Activated CD4-positive, alpha-beta T cell treated with anti-CD3 and anti-CD28 coated beads for 24 hours (primary cell): Measurements from ENCODE around the gene OR5P2.
"Not testable (repeated sequence)": the region's sequence is repeated elsewhere in the genome, so short reads cannot be mapped to it uniquely, and the experiment has no call there.

Source experiments
- DNase-seq, 2 donors: peaks; one replicate each; pipeline ENCODE4 v3.0.0-alpha.2; 2020; ENCODE audit warnings: low read depth in 2 of 2

OR5P2 gene, protein sequence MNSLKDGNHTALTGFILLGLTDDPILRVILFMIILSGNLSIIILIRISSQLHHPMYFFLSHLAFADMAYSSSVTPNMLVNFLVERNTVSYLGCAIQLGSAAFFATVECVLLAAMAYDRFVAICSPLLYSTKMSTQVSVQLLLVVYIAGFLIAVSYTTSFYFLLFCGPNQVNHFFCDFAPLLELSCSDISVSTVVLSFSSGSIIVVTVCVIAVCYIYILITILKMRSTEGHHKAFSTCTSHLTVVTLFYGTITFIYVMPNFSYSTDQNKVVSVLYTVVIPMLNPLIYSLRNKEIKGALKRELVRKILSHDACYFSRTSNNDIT

DNA sequence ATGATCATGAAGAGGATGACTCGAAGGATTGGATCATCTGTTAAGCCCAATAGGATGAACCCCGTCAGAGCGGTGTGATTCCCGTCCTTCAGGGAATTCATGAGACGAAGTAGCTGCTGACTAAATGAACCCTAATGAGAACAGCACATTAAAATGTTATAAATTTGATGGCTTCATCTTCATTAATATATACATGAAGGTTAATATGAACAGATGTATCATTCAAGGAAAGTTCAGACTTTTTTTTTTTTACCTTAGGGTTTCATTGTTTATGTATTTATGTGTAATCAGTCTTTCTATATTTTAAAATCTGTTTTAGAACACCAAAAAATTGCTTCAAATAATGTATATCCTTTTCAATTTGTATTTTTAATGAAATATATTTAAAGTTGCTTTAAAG is at the start of gene OR5P2:
Gene OR5P2 (minus strand): TSS at position 101 of the 400 bp plus-strand sequence. CDS start 0 bp downstream, at position 101.
- DNase-seq = no peak

DNA sequence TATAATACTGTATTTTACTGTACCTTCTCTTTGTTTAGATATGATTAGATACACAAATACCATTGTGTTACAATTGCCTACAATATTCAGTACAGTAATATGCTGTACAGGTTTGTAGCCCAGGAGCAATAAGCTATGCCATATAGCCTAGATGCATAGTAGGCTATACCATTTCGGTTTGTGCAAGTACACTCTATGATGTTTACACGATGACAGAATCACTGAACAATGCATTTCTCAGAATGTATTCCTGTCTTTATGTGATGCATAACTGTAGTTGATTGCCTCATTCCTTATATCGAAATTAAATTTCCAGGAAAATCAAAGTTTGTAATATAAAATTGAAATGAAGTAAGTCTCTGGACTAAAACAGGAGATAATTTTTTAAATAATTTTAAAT is 49.3 kb upstream of the OR5P2 start:
- no peak for DNase-seq

DNA sequence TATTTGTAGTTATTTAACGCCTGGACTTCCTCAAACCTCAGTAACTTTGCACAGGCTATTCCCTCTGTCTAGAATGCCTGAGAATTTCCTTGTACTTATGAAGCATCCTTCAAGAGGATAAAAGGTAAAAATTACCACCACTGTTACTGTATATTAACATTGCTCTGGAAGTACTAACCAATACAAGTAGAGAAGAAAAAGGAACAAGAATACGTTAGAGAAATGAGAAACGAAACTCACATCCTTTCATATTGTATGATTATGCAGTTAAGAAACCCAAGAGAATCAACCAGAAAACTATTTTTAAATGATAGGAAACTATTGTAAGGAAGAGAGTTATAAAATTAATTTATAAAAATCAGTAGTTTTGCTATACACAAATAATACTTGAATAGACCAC is 48.2 kb upstream of the OR5P2 start:
- no peak for DNase-seq

DNA sequence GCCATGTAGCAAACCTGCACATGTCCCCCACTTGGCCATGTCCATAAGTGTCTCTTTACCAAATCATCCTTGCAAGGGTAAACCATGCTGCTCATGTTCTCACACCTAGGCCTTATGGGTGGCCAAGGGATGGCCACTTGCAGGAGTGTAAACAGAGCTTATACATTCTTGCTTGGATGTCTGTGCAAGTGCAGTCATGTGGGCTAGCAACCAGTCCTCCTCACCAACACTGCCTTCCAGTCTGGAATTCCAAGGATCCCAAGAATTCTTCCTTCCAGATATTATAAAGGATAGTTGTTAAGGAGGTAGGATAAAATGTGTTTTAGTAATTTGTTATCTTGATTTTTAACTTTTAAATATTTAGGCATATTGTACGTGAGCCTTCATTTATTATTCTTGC is 47.8 kb upstream of the OR5P2 start:
- DNase-seq = no peak

DNA sequence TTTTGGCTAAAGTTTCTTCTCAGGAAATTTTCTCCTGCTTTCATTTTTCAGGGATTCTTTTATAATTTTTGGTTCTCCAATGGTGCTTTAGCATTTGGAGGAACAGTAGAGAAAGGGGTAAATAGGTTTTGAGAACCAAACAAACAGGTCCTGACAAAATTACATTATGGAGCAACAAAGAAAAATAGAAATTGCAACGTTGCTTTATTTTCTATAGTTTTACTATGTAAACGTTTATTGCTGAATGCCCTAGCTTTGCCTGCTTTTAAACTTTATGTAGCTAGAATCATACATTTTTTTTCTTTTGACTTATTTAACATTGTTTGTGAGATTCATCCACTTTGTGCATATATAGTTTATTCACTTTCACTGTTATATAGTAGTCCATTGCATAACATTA is 43.8 kb upstream of the OR5P2 start:
- DNase-seq = no peak

DNA sequence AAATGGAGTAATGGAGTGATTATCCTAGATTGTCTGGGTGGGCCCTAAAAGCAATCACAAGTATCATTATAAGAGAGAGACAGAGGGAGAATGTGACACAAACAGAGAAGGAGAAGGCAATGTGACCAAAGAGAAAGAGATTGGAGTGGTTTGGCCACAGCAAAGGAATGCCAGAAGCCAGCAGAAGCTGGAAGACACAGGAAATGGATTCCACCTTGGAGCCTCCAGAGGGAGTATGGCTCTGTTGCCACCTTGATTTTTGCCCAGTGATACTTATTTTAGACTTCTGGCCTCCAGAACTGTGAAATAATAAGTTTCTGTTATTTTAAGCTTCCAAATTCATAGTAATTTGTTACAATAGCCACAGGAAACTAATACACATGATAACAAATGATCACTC is 36.8 kb upstream of the OR5P2 start:
- DNase-seq = no peak

DNA sequence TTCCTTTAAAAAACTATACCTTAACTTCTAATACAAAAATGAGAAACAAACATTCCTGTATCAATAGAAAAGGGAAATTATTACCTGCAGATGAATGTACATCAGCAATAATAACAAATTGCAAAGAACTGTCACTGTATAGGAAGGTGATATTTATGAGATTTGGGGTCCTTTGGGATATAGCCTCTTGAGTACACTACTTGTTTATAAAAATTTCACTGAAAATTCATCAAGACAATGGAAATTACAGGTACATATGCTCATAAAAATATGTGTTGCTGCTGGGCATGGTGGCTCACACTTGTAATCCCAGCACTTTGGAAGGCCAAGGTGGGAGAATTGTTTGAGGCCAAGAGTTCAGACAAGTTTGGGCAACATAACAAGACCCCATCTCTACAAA is 34.0 kb upstream of the OR5P2 start, which contains the start of gene OR5P3:
Gene OR5P3 (minus strand): TSS at position 101 of the 400 bp plus-strand sequence.
- no peak for DNase-seq

DNA sequence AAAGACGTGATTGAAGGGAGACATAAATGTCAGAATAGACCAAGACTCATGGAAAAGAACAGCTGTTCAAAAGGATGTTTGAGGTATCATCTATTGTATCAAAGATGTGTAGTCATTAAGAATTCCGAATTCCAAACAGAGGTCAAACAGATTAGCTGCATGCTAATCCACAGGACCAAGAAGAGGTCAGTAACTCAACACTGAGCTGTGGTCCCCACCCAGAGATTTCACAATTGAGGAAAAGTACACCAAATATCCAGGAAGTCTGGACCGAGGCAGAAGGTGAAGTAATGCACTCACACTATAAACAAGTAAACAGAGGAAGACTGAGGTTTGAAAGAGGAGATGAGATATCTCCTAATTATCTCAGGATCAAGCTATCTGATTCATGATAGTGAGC is 29.6 kb upstream of the OR5P2 start:
- no peak for DNase-seq

DNA sequence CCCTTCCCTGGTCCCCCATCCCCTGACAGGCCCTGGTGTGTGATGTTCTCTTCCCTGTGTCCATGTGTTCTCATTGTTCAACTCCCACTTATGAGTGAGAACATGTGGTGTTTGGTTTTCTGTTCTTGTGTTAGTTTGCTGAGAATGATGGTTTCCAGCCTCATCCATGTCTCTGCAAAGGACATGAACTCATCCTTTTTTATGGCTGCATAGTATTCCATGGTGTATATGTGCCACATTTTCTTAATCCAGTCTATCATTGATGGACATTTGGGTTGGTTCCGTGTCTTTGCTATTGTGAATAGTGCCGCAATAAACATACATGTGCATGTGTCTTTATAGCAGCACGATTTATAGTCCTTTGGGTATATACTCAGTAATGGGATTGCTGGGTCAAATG is 23.7 kb upstream of the OR5P2 start:
- DNase-seq = not testable (repeated sequence)

DNA sequence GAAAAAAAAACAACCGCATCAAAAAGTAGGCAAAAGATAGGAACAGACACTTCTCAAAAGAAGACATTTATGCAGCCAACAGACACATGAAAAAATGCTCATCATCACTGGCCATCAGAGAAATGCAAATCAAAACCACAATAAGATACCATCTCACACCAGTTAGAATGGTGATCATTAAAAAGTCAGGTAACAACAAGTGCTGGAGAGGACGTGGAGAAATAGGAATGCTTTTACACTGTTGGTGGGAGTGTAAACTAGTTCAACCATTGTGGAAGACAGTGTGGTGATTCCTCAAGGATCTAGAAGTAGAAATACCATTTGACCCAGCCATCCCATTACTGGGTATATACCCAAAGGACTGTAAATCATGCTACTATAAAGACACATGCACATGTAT is 18.2 kb upstream of the OR5P2 start:
- DNase-seq = not testable (repeated sequence)

DNA sequence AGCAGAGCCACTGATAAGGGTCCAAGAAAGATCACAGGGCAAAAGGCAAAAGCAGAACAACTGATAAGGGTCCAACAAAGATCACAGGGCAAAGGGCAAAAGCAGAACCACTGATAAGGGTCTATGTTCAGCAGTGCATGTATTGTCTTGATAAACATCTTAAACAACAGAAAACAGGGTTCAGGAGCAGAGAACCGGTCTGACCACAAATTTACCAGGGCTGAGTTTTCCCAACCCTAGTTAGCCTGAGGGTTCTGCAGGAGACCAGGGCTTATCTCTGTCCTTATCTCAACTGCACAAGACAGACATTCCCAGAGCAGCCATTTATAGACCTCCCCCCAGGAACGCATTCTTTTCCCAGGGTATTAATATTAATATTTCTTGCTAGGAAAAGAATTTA is 13.6 kb upstream of the OR5P2 start:
- not testable (repeated sequence) for DNase-seq

DNA sequence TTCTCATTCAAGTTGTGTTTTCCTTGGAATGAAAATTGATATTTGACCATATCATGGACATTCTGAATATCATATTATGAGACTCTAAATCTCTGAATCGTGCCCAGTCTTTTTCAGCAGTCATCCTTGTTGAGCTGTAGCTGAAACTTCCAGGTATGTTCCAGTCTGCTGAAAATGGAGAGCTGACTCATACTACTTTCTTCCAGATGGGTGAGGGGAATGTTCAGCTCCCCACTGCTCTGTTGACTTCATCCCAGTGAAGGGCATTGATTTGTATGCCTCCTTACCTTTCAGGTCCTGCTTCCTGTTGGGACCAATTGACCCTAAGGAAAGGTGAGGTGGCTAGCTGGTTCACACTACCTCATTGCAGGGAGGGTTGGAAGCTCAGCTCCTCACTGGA is 3.5 kb downstream of the OR5P2 start:
- DNase-seq = no peak

DNA sequence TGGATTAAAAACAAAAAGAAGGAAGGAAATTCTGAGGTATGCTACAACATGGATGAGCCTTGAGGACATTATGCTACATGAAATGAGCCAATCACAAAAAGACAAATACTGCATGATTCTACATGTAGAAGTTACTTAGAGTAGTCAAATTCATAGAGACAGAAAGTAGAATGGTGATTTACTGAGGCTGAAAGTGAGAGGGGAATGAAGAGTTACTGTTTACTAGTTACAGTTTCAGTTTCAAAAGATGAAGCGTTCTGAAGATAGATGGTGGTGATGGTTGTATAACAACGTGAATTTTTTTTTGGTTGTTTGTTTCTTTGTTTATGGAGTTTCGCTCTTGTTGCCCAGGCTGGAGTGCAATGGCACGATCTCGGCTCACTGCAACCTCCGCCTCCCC is 9.5 kb downstream of the OR5P2 start:
- no peak for DNase-seq

DNA sequence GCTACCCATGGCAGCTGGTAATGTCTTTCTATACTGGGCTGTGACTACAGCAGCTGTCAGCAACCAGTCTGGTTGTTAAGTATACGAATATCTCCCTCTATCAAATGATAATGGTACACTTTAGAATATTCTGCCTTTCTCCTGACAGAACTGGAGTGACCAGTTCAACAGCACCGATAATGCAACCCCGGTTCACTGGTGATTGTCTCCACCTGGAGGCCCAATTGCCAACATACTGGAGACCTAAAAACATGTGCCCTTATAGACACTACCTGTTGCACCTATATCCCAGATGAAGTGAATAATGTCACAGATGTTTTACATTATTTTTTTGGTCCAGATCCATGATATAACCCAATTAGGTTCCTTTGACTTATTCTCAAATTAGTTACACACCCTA is 21.1 kb downstream of the OR5P2 start:
- no peak for DNase-seq

DNA sequence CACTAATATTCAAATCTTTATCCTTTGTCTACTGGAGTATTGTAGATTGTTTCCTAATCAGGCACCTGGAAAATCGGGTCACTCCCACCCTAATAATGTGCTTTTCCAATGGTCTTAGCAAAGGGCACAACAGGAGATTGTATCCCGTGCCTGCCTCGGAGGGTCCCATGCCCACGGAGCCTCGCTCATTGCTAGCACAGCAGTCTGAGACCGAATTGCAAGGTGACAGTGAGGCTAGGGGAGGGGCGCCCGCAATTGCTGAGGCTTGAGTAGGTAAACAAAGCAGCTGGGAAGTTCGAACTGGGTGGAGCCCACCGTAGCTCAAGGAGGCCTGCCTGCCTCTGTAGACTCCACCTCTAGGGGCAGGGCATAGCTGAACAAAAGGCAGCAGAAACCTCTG is 32.4 kb downstream of the OR5P2 start:
- not testable (repeated sequence) for DNase-seq

DNA sequence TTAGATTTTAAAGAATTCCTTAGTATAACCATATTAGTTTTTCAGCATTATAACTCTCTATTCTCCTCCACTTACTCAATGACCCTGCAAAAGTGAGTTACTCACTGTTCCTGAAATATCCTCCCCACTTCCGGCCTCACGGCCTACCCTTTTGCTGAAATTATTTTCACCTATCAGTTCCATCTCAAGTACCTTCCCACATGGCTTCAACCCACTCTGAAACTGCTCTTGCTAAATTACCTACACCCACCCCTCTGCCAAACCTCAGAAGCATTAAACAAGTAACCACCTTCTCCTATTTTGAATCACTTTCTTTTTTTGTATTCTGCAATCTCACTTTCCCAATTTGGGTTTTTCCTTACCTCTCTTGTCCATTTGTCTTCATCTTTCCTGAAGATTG is 37.7 kb downstream of the OR5P2 start:
- no peak for DNase-seq

DNA sequence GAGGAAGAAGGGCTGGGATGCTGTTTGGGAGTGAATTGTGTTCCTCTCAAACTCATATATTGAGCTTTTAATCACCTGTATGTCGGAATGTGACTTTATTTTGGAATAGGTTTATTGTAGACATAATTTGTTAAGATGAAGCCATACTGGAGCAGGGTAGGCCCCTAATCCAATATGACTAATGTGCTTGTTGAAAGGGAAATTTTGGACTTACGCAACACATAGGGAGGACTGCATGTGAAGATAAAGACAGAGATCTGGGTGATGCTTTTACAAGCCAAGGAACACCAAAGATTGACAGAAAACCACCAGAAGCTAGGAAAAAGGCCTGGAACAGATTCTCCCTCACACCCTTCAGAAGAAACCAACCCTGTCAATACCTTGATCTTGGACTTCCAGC is 47.3 kb downstream of the OR5P2 start:
- DNase-seq = no peak
